Measurements from ENCODE around the gene DAP.
"Not testable (repeated sequence)": the region's sequence is repeated elsewhere in the genome, so short reads cannot be mapped to it uniquely, and the experiment has no call there.

Gene DAP

DNA sequence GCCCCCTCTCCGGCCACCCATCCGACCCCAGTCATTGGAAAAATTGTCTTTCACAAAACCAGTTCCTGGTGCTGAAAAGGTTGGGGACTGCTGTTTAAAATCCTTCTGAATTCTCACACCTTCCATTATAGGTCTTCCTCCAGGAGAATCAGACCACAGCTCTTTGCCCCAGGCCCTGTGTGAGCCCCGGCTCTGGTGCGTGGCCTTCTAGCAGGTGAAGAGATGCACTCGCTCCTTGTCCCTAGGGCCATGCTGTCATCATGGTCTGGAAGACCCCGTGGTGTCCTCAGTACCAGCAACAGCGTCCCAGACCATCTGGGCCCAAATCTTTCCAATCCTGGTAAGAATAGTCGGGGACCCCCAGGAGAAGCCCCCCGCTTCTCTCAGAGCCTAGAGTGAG is 95.2 kb downstream of the DAP start:
- no peak overlapping the region for H3K9ac ChIP-seq (ENCODE audit: low read depth, low read length)
- H3K4me1 ChIP-seq (ENCODE audit: insufficient read depth, low read length): peaks cover 6% of the 10 kb centered on the region; the same call in 1 of the 2 replicates
- H3K9me3 ChIP-seq (ENCODE audit: control insufficient read depth, insufficient read depth, low read length): no peaks in the 10 kb centered on the region
- no peaks in the 10 kb centered on the region for H3K36me3 ChIP-seq (ENCODE audit: insufficient read depth, low read length)

DNA sequence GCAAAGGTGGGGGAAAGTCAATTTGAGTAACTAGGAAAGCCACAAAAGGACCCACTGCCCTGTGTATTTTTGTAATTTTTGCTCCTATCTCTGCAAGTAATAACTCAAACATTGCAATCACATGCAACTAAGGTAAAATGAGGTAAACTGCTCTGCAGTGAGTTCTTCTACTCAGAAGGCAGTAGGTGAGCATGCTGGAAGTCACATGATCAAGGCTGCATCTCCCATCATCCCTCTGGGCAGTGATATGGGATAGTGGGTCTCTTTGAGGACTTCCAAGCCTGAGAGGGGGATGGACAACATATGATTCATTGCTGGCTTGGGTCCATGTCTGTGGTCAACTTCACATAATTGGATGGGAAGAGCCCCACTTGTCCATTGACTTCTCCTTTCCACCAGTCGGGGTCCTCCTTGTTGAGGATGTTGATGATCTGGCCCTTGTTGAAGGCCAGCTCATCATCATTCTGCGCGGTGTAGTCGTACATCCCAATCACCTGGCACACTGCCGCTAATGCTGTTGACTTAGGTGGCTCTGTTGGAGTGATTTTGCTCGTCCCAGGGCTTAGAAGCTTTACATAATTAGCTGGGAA is 96.8 kb downstream of the DAP start:
- not testable (repeated sequence) for H3K9me3 ChIP-seq (ENCODE audit: control insufficient read depth, insufficient read depth, low read length); H3K9ac ChIP-seq (ENCODE audit: low read depth, low read length); H3K4me1 ChIP-seq (ENCODE audit: insufficient read depth, low read length); H3K36me3 ChIP-seq (ENCODE audit: insufficient read depth, low read length)

DNA sequence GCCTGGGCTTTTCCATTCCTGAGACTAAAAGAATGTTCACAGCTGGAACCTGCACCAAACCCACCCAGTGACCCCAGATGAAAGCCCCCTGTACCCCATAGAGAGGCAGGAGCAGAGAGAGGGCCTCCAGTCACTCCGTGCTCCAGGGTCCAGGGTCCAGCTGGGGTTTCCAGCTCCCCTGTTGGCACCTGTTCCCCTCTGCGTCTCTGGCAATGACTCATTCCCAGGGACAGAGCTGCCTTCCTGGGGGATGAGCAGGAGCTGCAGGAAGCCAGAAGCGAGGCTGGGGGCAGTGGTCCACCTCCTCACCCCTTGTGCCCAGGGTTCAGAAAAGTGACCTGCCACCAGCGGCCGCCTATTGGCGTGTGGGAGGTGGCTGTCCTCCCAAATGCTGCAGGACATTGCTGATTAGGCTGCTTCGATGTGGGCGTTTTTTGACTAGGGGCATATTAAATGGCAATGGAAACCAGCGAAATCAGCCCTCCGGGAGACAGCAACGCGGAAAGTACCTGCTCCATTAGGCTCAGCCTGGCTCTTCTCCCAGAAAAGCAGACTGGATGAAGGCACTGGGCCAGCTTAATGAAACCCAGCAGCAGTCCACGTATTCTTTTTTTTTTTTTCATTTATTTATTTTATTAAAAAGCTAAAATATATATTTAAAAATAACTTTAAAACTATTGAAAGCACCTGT is 97.4 kb downstream of the DAP start:
- Histone ChIP-seq H3K4me1 (ENCODE audit: insufficient read depth, low read length) (peaks cover 6% of the 10 kb centered on the region; the same call in 1 of the 2 replicates), H3K9me3 (ENCODE audit: control insufficient read depth, insufficient read depth, low read length) (no peaks in the 10 kb centered on the region), H3K36me3 (ENCODE audit: insufficient read depth, low read length) (no peaks in the 10 kb centered on the region), H3K9ac (ENCODE audit: low read depth, low read length) (no peak overlapping the region)

GRCh38 chr5:10662661-10663488 is 98.2 kb downstream of the DAP start:
- H3K9ac ChIP-seq (ENCODE audit: low read depth, low read length): no peak overlapping the region
- H3K36me3 ChIP-seq (ENCODE audit: insufficient read depth, low read length): no peaks in the 10 kb centered on the region
- H3K9me3 ChIP-seq (ENCODE audit: control insufficient read depth, insufficient read depth, low read length): no peaks in the 10 kb centered on the region
- H3K4me1 ChIP-seq (ENCODE audit: insufficient read depth, low read length): peaks cover 6% of the 10 kb centered on the region; the same call in 1 of the 2 replicates

DNA sequence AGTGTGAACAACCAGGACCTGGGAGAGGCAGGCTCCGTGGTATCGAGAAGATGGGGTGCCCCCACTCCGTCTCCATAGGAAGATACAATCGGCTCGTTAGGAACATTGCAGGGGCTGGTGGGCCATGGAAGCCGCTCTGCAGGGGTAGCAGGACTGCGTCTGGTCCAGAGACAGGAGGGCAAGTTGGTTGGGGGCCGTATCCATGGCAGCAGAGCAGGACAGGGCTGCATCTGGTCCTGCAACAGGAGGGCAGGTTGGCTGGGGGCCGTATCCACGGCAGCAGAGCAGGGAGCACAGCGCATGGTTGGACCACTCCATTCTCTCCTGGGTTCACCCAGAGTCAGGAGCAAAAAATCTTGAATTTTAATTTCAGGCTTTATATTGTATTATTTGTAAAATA is 99.0 kb downstream of the DAP start:
- Histone ChIP-seq H3K9me3 (ENCODE audit: control insufficient read depth, insufficient read depth, low read length) (no peaks in the 10 kb centered on the region), H3K36me3 (ENCODE audit: insufficient read depth, low read length) (no peaks in the 10 kb centered on the region), H3K4me1 (ENCODE audit: insufficient read depth, low read length) (peaks cover 6% of the 10 kb centered on the region; the same call in 1 of the 2 replicates), H3K9ac (ENCODE audit: low read depth, low read length) (no peak overlapping the region)

GRCh38 chr5:10661401-10661800 is 99.6 kb downstream of the DAP start:
- no peaks in the 10 kb centered on the region for H3K9me3 ChIP-seq (ENCODE audit: control insufficient read depth, insufficient read depth, low read length)
- H3K36me3 ChIP-seq (ENCODE audit: insufficient read depth, low read length): no peaks in the 10 kb centered on the region
- H3K4me1 ChIP-seq (ENCODE audit: insufficient read depth, low read length): peaks cover 6% of the 10 kb centered on the region; the same call in 1 of the 2 replicates
- H3K9ac ChIP-seq (ENCODE audit: low read depth, low read length): no peak overlapping the region

DNA sequence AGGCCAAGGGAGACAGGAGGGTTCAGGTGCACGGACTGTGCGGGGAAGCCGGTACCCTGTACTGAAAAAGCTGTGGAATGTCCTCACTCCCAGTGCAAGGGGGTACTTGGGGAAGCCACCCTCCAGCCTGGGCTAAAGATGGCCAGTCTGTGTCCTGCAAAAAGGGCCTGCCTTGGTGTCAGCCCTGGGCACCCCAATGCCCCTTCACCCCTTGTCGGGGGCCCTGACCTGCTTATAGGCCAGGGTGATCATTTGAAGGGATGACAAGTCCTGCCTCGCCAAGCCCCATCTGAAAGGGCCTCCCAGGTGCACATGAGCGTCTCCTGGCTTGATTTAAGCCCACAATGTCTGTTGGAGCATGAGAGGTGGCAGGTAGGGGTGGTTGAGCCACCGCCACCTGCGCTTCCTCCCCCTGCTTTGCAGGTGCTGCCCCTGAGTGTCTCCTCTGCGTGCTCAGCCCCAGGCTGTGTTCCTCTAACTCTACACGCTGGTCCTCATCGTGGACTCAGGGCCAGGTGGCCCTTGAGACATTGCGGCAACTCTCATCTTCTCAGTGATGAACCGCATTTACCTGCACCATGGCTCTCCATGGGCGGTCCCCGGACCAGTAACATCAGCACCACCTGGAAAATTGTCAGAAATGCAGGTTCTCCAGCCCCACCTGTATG is 100.2 kb downstream of the DAP start:
- no peaks in the 10 kb centered on the region for H3K36me3 ChIP-seq (ENCODE audit: insufficient read depth, low read length)
- no peaks in the 10 kb centered on the region for H3K9me3 ChIP-seq (ENCODE audit: control insufficient read depth, insufficient read depth, low read length)
- no peak overlapping the region for H3K9ac ChIP-seq (ENCODE audit: low read depth, low read length)
- H3K4me1 ChIP-seq (ENCODE audit: insufficient read depth, low read length): peaks cover 6% of the 10 kb centered on the region

GRCh38 chr5:10660135-10660534 is 100.9 kb downstream of the DAP start:
- H3K9me3 ChIP-seq (ENCODE audit: control insufficient read depth, insufficient read depth, low read length): no peaks in the 10 kb centered on the region
- peaks cover 9% of the 10 kb centered on the region for H3K4me1 ChIP-seq (ENCODE audit: insufficient read depth, low read length)
- no peaks in the 10 kb centered on the region for H3K36me3 ChIP-seq (ENCODE audit: insufficient read depth, low read length)

GRCh38 chr5:10658265-10658664 is 102.8 kb downstream of the DAP start:
- Histone ChIP-seq H3K9me3 (ENCODE audit: control insufficient read depth, insufficient read depth, low read length) (no peaks in the 10 kb centered on the region), H3K9ac (ENCODE audit: low read depth, low read length) (no peak overlapping the region), H3K4me1 (ENCODE audit: insufficient read depth, low read length) (peaks cover 3% of the 10 kb centered on the region; the same call in 1 of the 2 replicates), H3K36me3 (ENCODE audit: insufficient read depth, low read length) (no peaks in the 10 kb centered on the region)

More at GRCh38 chr5:10660135-10660534, 100.9 kb downstream of the DAP start:
- no peak overlapping the region for H3K9ac ChIP-seq (ENCODE audit: low read depth, low read length)

DNA sequence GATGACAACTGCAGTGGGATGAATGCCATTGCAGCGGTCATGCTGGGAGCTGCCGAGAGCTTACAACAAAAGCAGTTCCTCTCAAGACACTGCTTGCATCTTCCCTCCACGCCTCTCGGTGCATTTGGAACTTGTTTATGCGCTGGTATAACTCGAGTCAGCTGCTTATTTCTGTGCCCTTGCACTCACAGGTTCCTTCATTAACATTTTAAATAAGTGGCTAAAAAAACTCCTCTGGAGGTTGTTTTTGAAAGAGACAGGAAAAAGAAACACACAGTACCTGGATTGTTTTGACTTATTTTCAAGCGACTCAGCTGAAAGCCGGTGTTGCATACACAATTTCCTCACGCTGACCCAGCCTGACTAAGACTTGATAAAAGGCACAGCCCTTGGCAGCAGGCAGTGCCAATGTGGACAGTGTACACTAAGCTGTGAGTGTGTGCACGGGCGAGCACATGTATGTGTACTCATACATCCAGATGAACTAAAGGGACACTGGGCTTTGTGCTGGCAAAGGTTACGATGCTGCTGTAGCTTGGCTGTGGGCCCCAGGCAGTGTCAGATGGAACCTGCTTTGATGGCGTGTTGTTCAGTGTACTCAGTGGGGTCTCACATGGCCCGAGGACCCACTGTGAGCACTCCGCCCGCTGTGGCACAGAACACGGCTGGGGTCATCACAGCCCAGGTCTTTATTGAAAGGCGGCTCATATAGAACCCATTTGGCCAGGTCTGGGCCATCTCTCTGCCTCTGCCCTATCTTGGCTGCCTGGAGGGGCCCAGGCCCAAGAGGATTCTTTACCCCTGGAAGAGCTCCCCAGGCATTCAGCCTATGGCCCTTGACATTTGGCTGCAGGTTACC is 104.8 kb downstream of the DAP start:
- Histone ChIP-seq H3K9me3 (ENCODE audit: control insufficient read depth, insufficient read depth, low read length) (no peaks in the 10 kb centered on the region), H3K4me1 (ENCODE audit: insufficient read depth, low read length) (peaks cover 3% of the 10 kb centered on the region; the same call in 1 of the 2 replicates), H3K9ac (ENCODE audit: low read depth, low read length) (no peak overlapping the region), H3K36me3 (ENCODE audit: insufficient read depth, low read length) (no peaks in the 10 kb centered on the region)

- H3K36me3 ChIP-seq (ENCODE audit: insufficient read depth, low read length): no peaks in the 10 kb centered on the region
- H3K9me3 ChIP-seq (ENCODE audit: control insufficient read depth, insufficient read depth, low read length): no peaks in the 10 kb centered on the region
- no peak overlapping the region for H3K9ac ChIP-seq (ENCODE audit: low read depth, low read length)
- peaks cover 3% of the 10 kb centered on the region; the same call in 1 of the 2 replicates for H3K4me1 ChIP-seq (ENCODE audit: insufficient read depth, low read length)
These were observed 105.7 kb downstream of the DAP start for GRCh38 chr5:10655161-10655971.

GRCh38 chr5:10654566-10654965 is 106.5 kb downstream of the DAP start:
- Histone ChIP-seq H3K9ac (ENCODE audit: low read depth, low read length) (no peak overlapping the region), H3K36me3 (ENCODE audit: insufficient read depth, low read length) (no peaks in the 10 kb centered on the region), H3K4me1 (ENCODE audit: insufficient read depth, low read length) (peaks cover 3% of the 10 kb centered on the region; the same call in 1 of the 2 replicates)

More at GRCh38 chr5:10654566-10654965, 106.5 kb downstream of the DAP start:
- no peaks in the 10 kb centered on the region for H3K9me3 ChIP-seq (ENCODE audit: control insufficient read depth, insufficient read depth, low read length)
